ENCODE measurements around the gene PTPRQ.

PTPRQ gene

DNA sequence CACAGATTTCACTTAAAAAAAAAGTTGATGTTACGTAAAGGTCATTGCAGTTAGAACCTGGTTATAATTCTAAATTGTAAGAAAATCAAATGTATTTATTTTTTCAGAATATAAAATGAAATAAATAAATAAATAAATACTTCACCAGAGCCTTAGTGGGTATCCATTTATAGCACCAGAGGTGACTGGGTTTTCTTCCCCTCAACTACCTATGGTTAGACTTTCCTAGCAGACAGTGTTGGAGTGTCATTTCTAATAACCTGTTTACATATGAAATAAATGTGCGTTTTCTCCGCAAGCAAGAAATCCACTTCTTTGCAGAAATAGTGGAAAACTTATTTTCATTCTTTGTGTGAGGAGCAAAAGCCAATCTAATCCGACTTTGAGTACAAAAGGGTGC is 269.4 kb downstream of the PTPRQ start (continued):
- TF ChIP-seq, protein P1, sequence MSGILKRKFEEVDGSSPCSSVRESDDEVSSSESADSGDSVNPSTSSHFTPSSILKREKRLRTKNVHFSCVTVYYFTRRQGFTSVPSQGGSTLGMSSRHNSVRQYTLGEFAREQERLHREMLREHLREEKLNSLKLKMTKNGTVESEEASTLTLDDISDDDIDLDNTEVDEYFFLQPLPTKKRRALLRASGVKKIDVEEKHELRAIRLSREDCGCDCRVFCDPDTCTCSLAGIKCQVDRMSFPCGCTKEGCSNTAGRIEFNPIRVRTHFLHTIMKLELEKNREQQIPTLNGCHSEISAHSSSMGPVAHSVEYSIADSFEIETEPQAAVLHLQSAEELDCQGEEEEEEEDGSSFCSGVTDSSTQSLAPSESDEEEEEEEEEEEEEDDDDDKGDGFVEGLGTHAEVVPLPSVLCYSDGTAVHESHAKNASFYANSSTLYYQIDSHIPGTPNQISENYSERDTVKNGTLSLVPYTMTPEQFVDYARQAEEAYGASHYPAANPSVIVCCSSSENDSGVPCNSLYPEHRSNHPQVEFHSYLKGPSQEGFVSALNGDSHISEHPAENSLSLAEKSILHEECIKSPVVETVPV (CRISPR knock-in tag; IDR thresholded peaks at IDR 0.05) = no peak
- TF ChIP-seq POU6F1 (CRISPR knock-in tag; IDR thresholded peaks at IDR 0.05; ENCODE audit: borderline replicate concordance, low read depth) (no peak), RARB (CRISPR knock-in tag; IDR thresholded peaks at IDR 0.05) (no peak), OSR1 (CRISPR knock-in tag; IDR thresholded peaks at IDR 0.05) (no peak), ZFP3 (CRISPR knock-in tag; IDR thresholded peaks at IDR 0.05) (no peak)

DNA sequence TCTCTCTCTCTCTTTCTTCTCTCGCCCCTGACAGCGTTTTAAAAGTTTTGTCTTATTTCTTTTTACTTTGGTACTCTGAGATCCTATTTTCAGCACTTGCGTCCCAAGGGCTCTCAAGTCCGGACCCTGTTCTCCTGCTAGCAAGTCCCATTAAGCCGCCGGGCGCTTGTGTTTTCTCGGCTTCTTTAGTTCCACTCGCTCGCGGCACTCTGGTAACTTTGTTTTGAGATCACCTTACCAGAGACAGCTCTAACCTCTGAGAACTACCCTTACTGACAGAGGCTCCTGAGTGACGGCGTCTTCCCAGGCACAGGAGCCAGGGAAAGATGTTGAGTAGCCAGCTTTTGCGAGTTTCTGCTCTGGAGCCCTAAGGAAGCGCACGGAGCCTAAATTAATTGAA is 270.0 kb downstream of the PTPRQ start:
- ATAC-seq = no peak

More for the DNA sequence above, 270.0 kb downstream of the PTPRQ start:
- TF ChIP-seq RARB (CRISPR knock-in tag; IDR thresholded peaks at IDR 0.05) = no peak
- TF ChIP-seq PATZ1 (CRISPR knock-in tag; IDR thresholded peaks at IDR 0.05; ENCODE audit: borderline replicate concordance) = no peak
- TF ChIP-seq CSDC2 (CRISPR knock-in tag; IDR thresholded peaks at IDR 0.05) = no peak
- TF ChIP-seq POU6F1 (CRISPR knock-in tag; IDR thresholded peaks at IDR 0.05; ENCODE audit: borderline replicate concordance, low read depth) = no peak
- no peak for TF ChIP-seq ZNF565 (CRISPR knock-in tag; conservative IDR thresholded peaks at IDR 0.05; ENCODE audit: low read depth)
- no peak for TF ChIP-seq ZNF8 (CRISPR knock-in tag; IDR thresholded peaks at IDR 0.05)
- no peak for TF ChIP-seq TCF4 (CRISPR knock-in tag; IDR thresholded peaks at IDR 0.05; ENCODE audit: borderline replicate concordance)
- TF ChIP-seq ARNTL (CRISPR knock-in tag; IDR thresholded peaks at IDR 0.05; ENCODE audit: borderline replicate concordance, low read depth) = no peak
- TF ChIP-seq, protein P2, sequence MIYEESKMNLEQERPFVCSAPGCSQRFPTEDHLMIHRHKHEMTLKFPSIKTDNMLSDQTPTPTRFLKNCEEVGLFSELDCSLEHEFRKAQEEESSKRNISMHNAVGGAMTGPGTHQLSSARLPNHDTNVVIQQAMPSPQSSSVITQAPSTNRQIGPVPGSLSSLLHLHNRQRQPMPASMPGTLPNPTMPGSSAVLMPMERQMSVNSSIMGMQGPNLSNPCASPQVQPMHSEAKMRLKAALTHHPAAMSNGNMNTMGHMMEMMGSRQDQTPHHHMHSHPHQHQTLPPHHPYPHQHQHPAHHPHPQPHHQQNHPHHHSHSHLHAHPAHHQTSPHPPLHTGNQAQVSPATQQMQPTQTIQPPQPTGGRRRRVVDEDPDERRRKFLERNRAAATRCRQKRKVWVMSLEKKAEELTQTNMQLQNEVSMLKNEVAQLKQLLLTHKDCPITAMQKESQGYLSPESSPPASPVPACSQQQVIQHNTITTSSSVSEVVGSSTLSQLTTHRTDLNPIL (CRISPR knock-in tag; IDR thresholded peaks at IDR 0.05; ENCODE audit: low read depth) = no peak
- TF ChIP-seq ZFP3 (CRISPR knock-in tag; IDR thresholded peaks at IDR 0.05) = no peak
- TF ChIP-seq, protein P1 (CRISPR knock-in tag; IDR thresholded peaks at IDR 0.05) = no peak
- no peak for TF ChIP-seq TSHZ2 (CRISPR knock-in tag; IDR thresholded peaks at IDR 0.05)
- no peak for TF ChIP-seq BACH2 (CRISPR knock-in tag; IDR thresholded peaks at IDR 0.05; ENCODE audit: borderline replicate concordance)
- no peak for TF ChIP-seq TOX (CRISPR knock-in tag; IDR thresholded peaks at IDR 0.05; ENCODE audit: borderline replicate concordance)
- no peak for TF ChIP-seq ESRRG (CRISPR knock-in tag; IDR thresholded peaks at IDR 0.05)
- no peak for TF ChIP-seq ZFP30 (CRISPR knock-in tag; IDR thresholded peaks at IDR 0.05)
- TF ChIP-seq GLIS3 (CRISPR knock-in tag; IDR thresholded peaks at IDR 0.05) = no peak
- TF ChIP-seq ZNF70 (CRISPR knock-in tag; IDR thresholded peaks at IDR 0.05) = no peak
- TF ChIP-seq ZC3H10 (CRISPR knock-in tag; IDR thresholded peaks at IDR 0.05) = no peak
